CD4-positive, alpha-beta T cell treated with Interleukin-21 for 1 hour (primary cell): ENCODE measurements around the gene NTM.

Experiments used
- DNase-seq: peaks from one replicate; pipeline ENCODE4 v3.0.0-alpha.2; 2020

The NTM gene

DNA sequence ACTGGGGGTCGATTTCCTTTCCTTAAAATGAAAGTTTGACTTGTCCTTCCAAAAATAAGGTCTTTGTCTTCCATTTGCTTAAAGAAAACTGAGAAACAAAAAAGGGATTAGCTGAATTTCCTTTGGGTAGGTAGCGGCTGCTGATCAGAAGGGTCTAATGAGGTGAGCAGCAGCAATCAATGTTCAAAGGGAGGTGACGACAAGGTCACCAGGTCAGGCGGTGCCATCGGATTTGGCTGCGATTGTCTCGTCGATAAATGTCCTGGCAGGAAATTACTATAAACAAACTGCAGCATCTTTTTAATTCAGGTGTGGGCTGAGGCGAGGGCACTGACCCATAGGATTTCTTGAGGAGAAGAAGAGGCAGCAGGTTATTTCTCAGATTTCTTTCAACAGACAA is 480.1 kb downstream of the NTM start:
- no peak for DNase-seq

- DNase-seq = no peak
These were observed 481.7 kb downstream of the NTM start for GRCh38 chr11:131851964-131852755.

GRCh38 chr11:131852757-131853156 is 482.3 kb downstream of the NTM start:
- DNase-seq = no peak

DNA sequence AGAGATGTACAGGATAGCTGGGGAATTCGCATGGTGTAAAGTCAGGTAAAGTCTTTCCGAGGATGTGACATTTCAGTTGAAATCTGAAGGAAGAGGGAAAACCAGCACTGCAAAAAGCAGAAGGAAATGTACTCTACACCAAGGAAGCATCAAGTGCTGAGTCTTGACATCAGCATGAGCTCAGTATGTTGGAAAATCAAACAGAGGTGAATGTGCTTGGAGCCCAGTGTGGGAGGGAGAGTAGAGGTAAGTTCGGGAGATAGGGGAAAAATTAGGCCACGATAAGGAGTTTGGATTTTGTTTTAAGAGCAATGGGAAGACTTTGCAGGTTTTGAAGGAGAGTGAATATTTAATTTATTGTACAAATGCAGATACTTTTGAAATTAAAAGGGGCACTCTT is 484.0 kb downstream of the NTM start:
- DNase-seq = no peak

GRCh38 chr11:131855320-131855719 is 484.9 kb downstream of the NTM start:
- DNase-seq = no peak

DNA sequence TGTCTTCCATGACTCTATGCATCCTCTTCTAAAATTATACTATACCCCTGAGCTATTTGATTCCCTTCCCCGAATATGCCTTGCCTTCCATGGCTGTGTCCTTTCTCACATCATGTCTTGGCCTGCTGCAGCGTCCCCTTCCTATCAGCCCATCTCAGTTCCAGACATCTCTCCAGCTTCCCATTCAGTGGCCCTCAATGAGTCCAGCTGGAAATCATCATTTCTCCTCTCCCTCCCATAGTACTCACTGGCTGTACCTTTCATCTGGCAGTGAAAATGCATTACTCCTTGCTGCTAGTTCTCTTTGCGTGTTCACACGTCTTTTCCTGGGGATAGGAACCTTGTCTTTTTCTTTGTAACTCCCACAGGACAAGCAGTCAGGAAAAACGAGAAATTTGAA is 486.8 kb downstream of the NTM start:
- no peak for DNase-seq

- DNase-seq = no peak
These were observed 488.1 kb downstream of the NTM start for GRCh38 chr11:131858505-131858904.

GRCh38 chr11:131859538-131860210 is 489.3 kb downstream of the NTM start:
- no peak for DNase-seq

DNA sequence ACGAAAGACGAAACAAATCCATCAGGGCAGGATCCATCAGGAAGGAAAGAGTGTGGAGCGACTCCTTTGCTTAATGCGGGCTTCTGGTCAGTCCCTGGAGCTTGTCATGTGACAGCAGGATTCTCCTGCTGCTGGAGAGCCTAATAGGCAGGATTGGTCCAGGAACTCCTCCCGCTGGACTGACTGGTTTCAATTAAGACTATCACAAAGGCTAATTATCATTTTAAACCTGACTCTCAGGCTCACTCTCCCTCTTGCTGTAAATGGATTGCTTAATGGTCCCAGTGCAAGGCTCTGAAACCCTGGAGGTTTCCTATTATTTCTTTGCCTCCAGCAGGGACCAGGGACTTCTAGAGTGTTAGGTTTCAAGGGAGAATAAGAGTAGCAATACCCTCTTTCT is 493.8 kb downstream of the NTM start:
- DNase-seq = no peak

- DNase-seq = no peak
These were observed 495.4 kb downstream of the NTM start for GRCh38 chr11:131865860-131866259.

- no peak for DNase-seq
These were observed 496.4 kb downstream of the NTM start for GRCh38 chr11:131866535-131867400.

- DNase-seq = peak; percentile 5
These were observed 497.2 kb downstream of the NTM start for GRCh38 chr11:131867457-131868257.

DNA sequence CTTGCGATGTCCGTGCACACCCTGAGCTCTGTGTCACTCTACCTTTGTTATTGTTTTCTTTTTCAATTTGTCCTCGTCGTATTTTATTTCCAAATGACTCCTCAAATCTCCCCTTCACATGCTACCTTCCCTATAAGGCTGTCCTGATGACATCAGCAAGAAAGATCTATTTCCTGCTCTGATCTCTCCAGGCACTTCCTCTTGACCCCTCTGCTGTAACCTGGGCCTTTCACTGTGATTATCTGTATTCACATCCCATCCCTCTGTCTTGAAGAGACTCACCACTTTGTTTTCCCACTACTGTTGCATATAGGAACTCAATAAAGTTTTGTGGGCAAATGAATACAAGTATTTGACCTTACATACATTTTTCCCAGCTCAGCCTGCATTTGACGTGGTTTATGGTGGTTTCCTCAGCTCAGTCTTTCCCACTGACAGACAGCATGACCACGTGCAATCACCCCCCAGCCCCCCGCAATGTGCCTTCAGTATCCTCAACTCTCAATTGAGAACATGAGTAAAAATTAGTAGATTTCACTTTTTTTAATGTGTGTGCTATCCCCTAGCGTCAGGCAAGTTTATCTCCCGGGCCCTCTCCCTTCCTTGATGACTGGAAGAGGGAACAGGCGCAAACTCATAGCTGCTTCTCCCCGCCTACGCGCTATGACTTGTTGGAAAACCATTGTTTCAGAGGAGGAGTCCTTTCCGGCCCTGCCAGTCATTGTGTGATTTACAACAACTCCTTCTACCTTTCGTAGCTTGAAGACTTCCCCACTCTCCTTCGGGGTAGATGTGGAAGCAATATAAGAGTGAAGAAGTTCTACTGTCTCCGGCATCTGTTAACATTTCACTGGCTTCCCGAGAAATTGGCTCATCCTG is 498.5 kb downstream of the NTM start:
- DNase-seq = no peak

- DNase-seq = no peak
These were observed 499.9 kb downstream of the NTM start for GRCh38 chr11:131870305-131870704.

GRCh38 chr11:131871006-131871405 is 500.6 kb downstream of the NTM start:
- DNase-seq = no peak

- DNase-seq = no peak
These were observed 503.7 kb downstream of the NTM start for GRCh38 chr11:131874070-131874469.

- DNase-seq = no peak
These were observed 505.2 kb downstream of the NTM start for GRCh38 chr11:131875611-131876010.

- DNase-seq = no peak
These were observed 507.0 kb downstream of the NTM start for GRCh38 chr11:131877246-131877942.

DNA sequence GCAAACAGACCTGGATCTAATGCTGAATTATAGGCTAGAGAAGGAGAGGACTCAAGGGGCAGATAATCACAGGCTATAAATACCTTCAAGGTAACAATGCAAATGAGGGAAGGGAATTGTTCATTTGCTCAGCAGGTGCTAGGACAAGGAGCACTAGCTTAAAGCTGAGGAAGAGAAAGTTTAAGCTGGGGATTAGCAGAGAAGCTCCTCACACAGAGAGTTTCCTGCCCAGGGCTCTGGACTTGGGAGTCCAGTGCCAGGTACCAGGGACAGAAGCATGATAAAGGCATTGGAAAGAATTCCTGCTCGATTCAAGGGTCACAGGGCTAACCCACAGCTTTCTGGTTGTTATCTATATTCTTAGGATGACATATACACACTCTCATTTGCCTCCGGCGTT is 509.9 kb downstream of the NTM start:
- no peak for DNase-seq

GRCh38 chr11:131880976-131881375 is 510.6 kb downstream of the NTM start:
- no peak for DNase-seq

GRCh38 chr11:131883332-131883731 is 512.9 kb downstream of the NTM start:
- DNase-seq = no peak
